WTC11 (cell line): ENCODE measurements around the gene PYCR2.

ENCODE experiments used
- CTCF ChIP-seq: fragments of 200-600 bp; IDR thresholded peaks from 2 replicates; pipeline ENCODE4 v1.8.0; 2022; ENCODE audit warnings: antibody characterized with exemption
- E2F1 ChIP-seq: sonication (generic); formaldehyde crosslinking; IDR thresholded peaks from 2 replicates; pipeline ENCODE4 v1.8.0; 2022; ENCODE audit warnings: mild to moderate bottlenecking, missing genetic modification reagents
- E2F4 ChIP-seq: sonication (generic); formaldehyde crosslinking; IDR thresholded peaks from 2 replicates; pipeline ENCODE4 v1.8.1; 2022; ENCODE audit warnings: low read depth, mild to moderate bottlenecking, moderate library complexity, missing genetic modification reagents, borderline replicate concordance
- KAT7 ChIP-seq: sonication (generic); formaldehyde crosslinking; IDR thresholded peaks from 2 replicates; pipeline ENCODE4 v1.8.1; 2023; ENCODE audit warnings: missing genetic modification reagents, mild to moderate bottlenecking, borderline replicate concordance
- MAX ChIP-seq: sonication (generic); formaldehyde crosslinking; IDR thresholded peaks from 2 replicates; pipeline ENCODE4 v1.8.0; 2022; ENCODE audit warnings: mild to moderate bottlenecking, missing genetic modification reagents
- MLX ChIP-seq: sonication (generic); formaldehyde crosslinking; IDR thresholded peaks from 2 replicates; pipeline ENCODE4 v1.8.1; 2023; ENCODE audit warnings: mild to moderate bottlenecking, missing genetic modification reagents, moderate library complexity
- USF2 ChIP-seq: sonication (generic); formaldehyde crosslinking; IDR thresholded peaks from 2 replicates; pipeline ENCODE4 v1.8.1; 2023; ENCODE audit warnings: mild to moderate bottlenecking, missing genetic modification reagents, moderate library complexity
- ZMAT4 ChIP-seq: fragments of 250-450 bp; sonication (Bioruptor Pico); IDR thresholded peaks from 2 replicates; pipeline ENCODE4 v1.9.0; 2021; ENCODE audit warnings: mild to moderate bottlenecking
- ZNF263 ChIP-seq: sonication (generic); formaldehyde crosslinking; IDR thresholded peaks from 2 replicates; pipeline ENCODE4 v1.8.1; 2022; ENCODE audit warnings: low read depth, mild to moderate bottlenecking, moderate library complexity, missing genetic modification reagents

- TF ChIP-seq CTCF (no peak), E2F4 (no peak), E2F1 (CRISPR knock-in tag) (no peak), MLX (CRISPR knock-in tag) (no peak), ZNF263 (CRISPR knock-in tag) (no peak), MAX (CRISPR knock-in tag) (no peak), USF2 (no peak), KAT7 (CRISPR knock-in tag) (no peak), ZMAT4 (CRISPR knock-in tag) (no peak)
Observed at GRCh38 chr1:225888289-225888897, 35.7 kb downstream of the PYCR2 start.
